ENCODE results near the gene ATP10B.

The ATP10B gene

GRCh38 chr5:160665460-160665859, 186.6 kb downstream of the ATP10B start:
- Histone ChIP-seq H3K27ac (ENCODE audit: low read depth, low read length) (no peak overlapping the region), H3K36me3 (ENCODE audit: low read length) (no peaks in the 10 kb centered on the region), H3K79me2 (ENCODE audit: insufficient read depth, low read length) (no peaks in the 10 kb centered on the region), H3K9me3 (ENCODE audit: insufficient read depth, low read length) (no peaks in the 10 kb centered on the region), H3K27me3 (ENCODE audit: low read length) (no peaks in the 10 kb centered on the region; the same call in 1 of the 2 replicates), H3K4me3 (ENCODE audit: insufficient read depth, low read length, poor library complexity, severe bottlenecking) (no peak overlapping the region), H4K20me1 (ENCODE audit: low read depth, low read length) (no peaks in the 10 kb centered on the region), H3K9ac (ENCODE audit: low read length) (no peak overlapping the region), H3K9me2 (replicated peaks; ENCODE audit: insufficient read depth, low read length) (no peaks in the 10 kb centered on the region), H3K4me2 (ENCODE audit: low read depth, low read length, poor library complexity, severe bottlenecking) (no peak overlapping the region), H3F3A (ENCODE audit: insufficient read depth) (no peaks in the 10 kb centered on the region), H2AFZ (ENCODE audit: low read depth, low read length, severe bottlenecking) (no peak overlapping the region)
- TF ChIP-seq CTCF (IDR thresholded peaks at IDR 0.05; ENCODE audit: insufficient read depth, low read length, poor library complexity, severe bottlenecking) (no peak), EZH2phosphoT487 (conservative IDR thresholded peaks at IDR 0.05; ENCODE audit: low read length) (no peak)

GRCh38 chr5:160660132-160660531, 191.9 kb downstream of the ATP10B start:
- Histone ChIP-seq H3K9me3 (ENCODE audit: insufficient read depth, low read length) (no peaks in the 10 kb centered on the region), H3K4me2 (ENCODE audit: low read depth, low read length, poor library complexity, severe bottlenecking) (no peak overlapping the region), H3K4me3 (ENCODE audit: insufficient read depth, low read length, poor library complexity, severe bottlenecking) (no peak overlapping the region), H3K79me2 (ENCODE audit: insufficient read depth, low read length) (no peaks in the 10 kb centered on the region), H3F3A (ENCODE audit: insufficient read depth) (no peaks in the 10 kb centered on the region), H3K36me3 (ENCODE audit: low read length) (no peaks in the 10 kb centered on the region), H4K20me1 (ENCODE audit: low read depth, low read length) (no peaks in the 10 kb centered on the region), H3K27me3 (ENCODE audit: low read length) (no peaks in the 10 kb centered on the region), H3K9ac (ENCODE audit: low read length) (no peak overlapping the region), H2AFZ (ENCODE audit: low read depth, low read length, severe bottlenecking) (no peak overlapping the region), H3K27ac (ENCODE audit: low read depth, low read length) (no peak overlapping the region), H3K9me2 (replicated peaks; ENCODE audit: insufficient read depth, low read length) (no peaks in the 10 kb centered on the region; the same call in 1 of the 2 replicates)
- TF ChIP-seq EZH2phosphoT487 (conservative IDR thresholded peaks at IDR 0.05; ENCODE audit: low read length): no peak
- TF ChIP-seq CTCF (IDR thresholded peaks at IDR 0.05; ENCODE audit: insufficient read depth, low read length, poor library complexity, severe bottlenecking): no peak

- H3F3A ChIP-seq (ENCODE audit: insufficient read depth): no peaks in the 10 kb centered on the region
- no peak overlapping the region for H3K9ac ChIP-seq (ENCODE audit: low read length)
- no peak overlapping the region for H3K27ac ChIP-seq (ENCODE audit: low read depth, low read length)
- no peaks in the 10 kb centered on the region for H3K79me2 ChIP-seq (ENCODE audit: insufficient read depth, low read length)
- no peaks in the 10 kb centered on the region for H3K9me3 ChIP-seq (ENCODE audit: insufficient read depth, low read length)
- H4K20me1 ChIP-seq (ENCODE audit: low read depth, low read length): no peaks in the 10 kb centered on the region
- H2AFZ ChIP-seq (ENCODE audit: low read depth, low read length, severe bottlenecking): no peak overlapping the region
- no peak overlapping the region for H3K4me2 ChIP-seq (ENCODE audit: low read depth, low read length, poor library complexity, severe bottlenecking)
- no peaks in the 10 kb centered on the region for H3K36me3 ChIP-seq (ENCODE audit: low read length)
- H3K9me2 ChIP-seq (replicated peaks; ENCODE audit: insufficient read depth, low read length): no peaks in the 10 kb centered on the region; the same call in 1 of the 2 replicates
- no peaks in the 10 kb centered on the region for H3K27me3 ChIP-seq (ENCODE audit: low read length)
- no peak overlapping the region for H3K4me3 ChIP-seq (ENCODE audit: insufficient read depth, low read length, poor library complexity, severe bottlenecking)
- TF ChIP-seq EZH2phosphoT487 (conservative IDR thresholded peaks at IDR 0.05; ENCODE audit: low read length): no peak
- no peak for TF ChIP-seq CTCF (IDR thresholded peaks at IDR 0.05; ENCODE audit: insufficient read depth, low read length, poor library complexity, severe bottlenecking)
Observed at GRCh38 chr5:160657622-160658458, 194.2 kb downstream of the ATP10B start.
